Mucosa of stomach (tissue), 1 donor: ENCODE results near the gene SPTLC3.

Source experiments
- H3K27me3 ChIP-seq: one replicate; pipeline ENCODE4 v1.7.0; 2013; ENCODE audit warnings: mild to moderate bottlenecking, low read length; ENCODE audit not compliant: control insufficient read depth, insufficient read depth
- H3K36me3 ChIP-seq: one replicate; pipeline ENCODE4 v1.7.0; 2013; ENCODE audit warnings: low read length; ENCODE audit not compliant: control insufficient read depth, insufficient read depth
- H3K4me1 ChIP-seq: one replicate; pipeline ENCODE4 v1.7.0; 2013; ENCODE audit warnings: mild to moderate bottlenecking, low read length; ENCODE audit not compliant: control insufficient read depth, insufficient read depth
- H3K4me3 ChIP-seq: one replicate; pipeline ENCODE4 v1.7.0; 2013; ENCODE audit warnings: low read length
- H3K9ac ChIP-seq: one replicate; pipeline ENCODE4 v1.7.0; 2013; ENCODE audit warnings: mild to moderate bottlenecking, low read length, moderate library complexity
- H3K9me3 ChIP-seq: one replicate; pipeline ENCODE4 v1.7.0; 2013; ENCODE audit warnings: mild to moderate bottlenecking, low read length, moderate library complexity; ENCODE audit not compliant: control insufficient read depth
- donor health status: Pancreatic carcinoma.

Gene SPTLC3

DNA sequence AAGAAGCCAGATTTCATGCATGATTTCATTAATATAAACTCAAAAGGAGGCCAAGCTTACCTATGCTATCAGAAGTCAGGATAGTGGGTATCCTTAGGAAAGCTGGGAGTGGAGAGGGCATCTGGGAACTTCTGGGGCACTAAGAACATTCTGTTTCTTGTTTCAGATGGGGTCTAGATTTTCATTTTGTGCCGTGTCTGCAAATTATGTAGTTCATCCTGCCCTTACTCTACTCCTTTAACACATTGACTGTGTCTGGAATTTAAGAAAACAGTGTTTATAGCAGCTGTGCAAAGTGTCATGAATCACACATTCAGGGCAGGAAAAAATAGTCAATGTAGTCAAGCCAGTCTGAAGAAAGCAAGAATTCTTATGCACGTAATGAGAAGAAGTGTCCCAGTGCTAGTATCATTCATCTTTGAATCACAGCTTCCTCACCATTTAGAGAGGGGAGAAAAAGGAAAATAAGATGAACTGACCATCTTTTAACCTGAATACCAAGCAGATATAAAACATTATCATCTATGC lies 11.6 kb upstream of the SPTLC3 start:
- H3K27me3 ChIP-seq = no peaks in the 10 kb centered on the region
- no peak overlapping the region for H3K4me3 ChIP-seq
- H3K36me3 ChIP-seq = no peaks in the 10 kb centered on the region
- H3K9ac ChIP-seq = no peak overlapping the region
- no peaks in the 10 kb centered on the region for H3K9me3 ChIP-seq
- no peaks in the 10 kb centered on the region for H3K4me1 ChIP-seq

GRCh38 chr20:12998046-12998445 lies 10.7 kb upstream of the SPTLC3 start:
- Histone ChIP-seq H3K9me3 (no peaks in the 10 kb centered on the region), H3K4me1 (no peaks in the 10 kb centered on the region), H3K36me3 (no peaks in the 10 kb centered on the region), H3K27me3 (no peaks in the 10 kb centered on the region), H3K4me3 (no peak overlapping the region), H3K9ac (no peak overlapping the region)

DNA sequence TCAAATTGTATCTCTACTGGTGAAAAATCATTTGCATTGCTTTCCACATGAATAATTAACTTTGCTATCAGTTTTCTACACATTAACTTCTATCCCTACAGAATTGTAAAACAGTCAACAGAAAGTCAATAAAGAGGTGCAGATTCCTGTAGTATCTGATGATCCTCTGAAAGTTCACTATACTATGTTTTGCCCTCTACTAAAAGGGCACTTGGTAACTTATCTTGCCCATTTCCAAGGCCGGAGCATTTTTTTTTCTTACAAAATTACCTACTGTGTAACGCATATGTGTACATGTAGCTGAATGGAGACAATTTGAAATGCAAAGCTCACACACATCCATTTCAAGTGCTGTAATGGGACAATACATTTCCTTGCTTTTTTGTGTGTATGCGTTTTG lies 9.6 kb upstream of the SPTLC3 start:
- no peaks in the 10 kb centered on the region for H3K9me3 ChIP-seq
- H3K36me3 ChIP-seq = no peaks in the 10 kb centered on the region
- H3K4me3 ChIP-seq = no peak overlapping the region
- H3K4me1 ChIP-seq = no peaks in the 10 kb centered on the region
- H3K27me3 ChIP-seq = no peaks in the 10 kb centered on the region
- no peak overlapping the region for H3K9ac ChIP-seq

DNA sequence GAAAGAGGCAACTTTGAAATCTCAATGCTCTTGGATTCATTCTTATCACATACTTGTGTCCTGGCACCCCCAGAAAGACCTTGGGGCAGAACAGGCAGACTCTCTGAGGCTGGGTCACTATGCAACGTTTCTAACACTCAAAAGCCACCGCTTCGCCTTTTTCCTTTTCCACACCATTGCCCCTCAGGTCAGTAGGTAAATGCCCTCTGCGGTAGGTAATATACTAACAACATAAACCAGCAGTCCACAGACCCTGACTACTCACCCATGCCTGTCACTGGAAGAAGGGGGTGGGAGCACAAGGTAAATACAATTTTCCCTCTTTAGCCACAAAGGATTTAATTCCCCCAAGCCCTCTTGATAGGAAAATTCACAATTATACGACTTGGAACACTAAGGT lies 6.5 kb upstream of the SPTLC3 start:
- Histone ChIP-seq H3K27me3 (no peaks in the 10 kb centered on the region), H3K9ac (no peak overlapping the region), H3K9me3 (no peaks in the 10 kb centered on the region), H3K36me3 (no peaks in the 10 kb centered on the region), H3K4me1 (no peaks in the 10 kb centered on the region), H3K4me3 (no peak overlapping the region)

- Histone ChIP-seq H3K36me3 (no peaks in the 10 kb centered on the region), H3K4me1 (peaks cover 11% of the 10 kb centered on the region), H3K9ac (no peak overlapping the region), H3K27me3 (no peaks in the 10 kb centered on the region), H3K9me3 (no peaks in the 10 kb centered on the region), H3K4me3 (no peak overlapping the region)
These were observed 1.9 kb upstream of the SPTLC3 start for GRCh38 chr20:13006825-13007224.

DNA sequence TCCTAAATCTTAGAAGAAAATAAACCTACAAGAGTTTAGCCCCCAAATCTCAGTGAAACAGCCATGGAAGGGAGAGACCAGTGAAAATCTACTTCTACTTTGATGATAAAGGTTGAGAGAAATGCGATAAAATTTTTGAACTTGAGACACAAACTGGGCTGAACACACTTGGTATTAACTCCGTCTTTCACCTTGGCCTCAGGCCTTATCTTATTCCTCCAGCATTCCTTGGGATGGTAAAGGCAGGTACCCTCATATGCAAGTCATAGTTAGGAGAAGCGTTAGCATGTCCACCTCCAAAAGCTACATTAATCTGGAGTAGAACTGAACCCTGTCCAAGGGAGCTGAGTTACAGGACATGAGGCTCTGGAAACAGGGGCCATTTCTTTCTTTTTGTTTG lies 1.2 kb upstream of the SPTLC3 start:
- Histone ChIP-seq H3K4me1 (peaks cover 11% of the 10 kb centered on the region), H3K27me3 (no peaks in the 10 kb centered on the region), H3K9ac (no peak overlapping the region), H3K9me3 (no peaks in the 10 kb centered on the region), H3K4me3 (no peak overlapping the region), H3K36me3 (no peaks in the 10 kb centered on the region)

- peaks cover 11% of the 10 kb centered on the region for H3K4me1 ChIP-seq
- peak overlapping the region; percentile 60 for H3K4me3 ChIP-seq
- no peaks in the 10 kb centered on the region for H3K27me3 ChIP-seq
- H3K9ac ChIP-seq = peak overlapping the region; percentile 54
- no peaks in the 10 kb centered on the region for H3K36me3 ChIP-seq
- no peaks in the 10 kb centered on the region for H3K9me3 ChIP-seq
These were observed 1.1 kb downstream of the SPTLC3 start for GRCh38 chr20:13009682-13010406.

DNA sequence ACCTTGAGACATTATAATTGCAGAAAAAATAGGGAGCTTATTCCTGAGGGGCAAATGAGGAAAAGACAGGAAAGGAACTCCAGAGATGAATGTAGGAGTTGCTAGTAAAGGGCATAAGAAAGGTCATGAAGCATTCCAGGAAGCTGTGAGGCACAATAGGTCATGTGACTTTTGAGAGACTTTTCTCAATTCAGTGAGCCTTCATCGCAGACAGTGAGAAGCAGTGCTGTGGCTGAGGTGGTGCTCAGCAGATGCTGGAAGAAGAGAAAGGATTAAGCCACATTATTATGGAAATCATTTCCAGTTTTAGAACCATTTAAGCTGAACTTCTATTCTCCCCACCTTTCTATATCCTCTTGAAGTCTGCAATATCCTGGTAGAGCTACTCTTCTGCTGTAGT lies 4.1 kb downstream of the SPTLC3 start:
- no peak overlapping the region for H3K4me3 ChIP-seq
- no peaks in the 10 kb centered on the region for H3K9me3 ChIP-seq
- H3K4me1 ChIP-seq = peaks cover 11% of the 10 kb centered on the region
- H3K27me3 ChIP-seq = no peaks in the 10 kb centered on the region
- no peaks in the 10 kb centered on the region for H3K36me3 ChIP-seq
- no peak overlapping the region for H3K9ac ChIP-seq

DNA sequence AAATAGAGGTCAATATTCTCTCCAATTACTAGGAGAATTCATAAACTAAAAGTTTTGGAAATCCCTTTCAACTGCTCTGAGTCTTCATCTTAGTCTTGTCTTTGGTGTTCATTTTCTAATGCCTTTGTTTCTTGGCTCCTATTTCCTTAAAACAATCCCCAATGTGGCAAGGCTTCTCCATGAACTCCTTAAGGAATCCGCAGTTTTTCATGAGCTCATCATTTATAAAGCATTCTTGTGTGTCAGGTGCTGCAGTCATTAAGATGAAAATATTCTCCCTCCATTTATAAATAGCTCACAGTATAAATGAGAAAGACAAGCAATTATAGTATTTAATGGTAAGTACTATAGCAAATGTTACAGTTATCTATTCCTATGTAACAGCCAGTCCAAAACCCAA lies 4.6 kb downstream of the SPTLC3 start:
- no peak overlapping the region for H3K9ac ChIP-seq
- no peaks in the 10 kb centered on the region for H3K36me3 ChIP-seq
- no peaks in the 10 kb centered on the region for H3K27me3 ChIP-seq
- H3K4me3 ChIP-seq = no peak overlapping the region
- no peaks in the 10 kb centered on the region for H3K9me3 ChIP-seq
- peaks cover 11% of the 10 kb centered on the region for H3K4me1 ChIP-seq

- no peak overlapping the region for H3K9ac ChIP-seq
- H3K36me3 ChIP-seq = no peaks in the 10 kb centered on the region
- peaks cover 5% of the 10 kb centered on the region for H3K9me3 ChIP-seq
- no peak overlapping the region for H3K4me3 ChIP-seq
- H3K27me3 ChIP-seq = no peaks in the 10 kb centered on the region
- no peaks in the 10 kb centered on the region for H3K4me1 ChIP-seq
These were observed 8.5 kb downstream of the SPTLC3 start for GRCh38 chr20:13017235-13017634.

DNA sequence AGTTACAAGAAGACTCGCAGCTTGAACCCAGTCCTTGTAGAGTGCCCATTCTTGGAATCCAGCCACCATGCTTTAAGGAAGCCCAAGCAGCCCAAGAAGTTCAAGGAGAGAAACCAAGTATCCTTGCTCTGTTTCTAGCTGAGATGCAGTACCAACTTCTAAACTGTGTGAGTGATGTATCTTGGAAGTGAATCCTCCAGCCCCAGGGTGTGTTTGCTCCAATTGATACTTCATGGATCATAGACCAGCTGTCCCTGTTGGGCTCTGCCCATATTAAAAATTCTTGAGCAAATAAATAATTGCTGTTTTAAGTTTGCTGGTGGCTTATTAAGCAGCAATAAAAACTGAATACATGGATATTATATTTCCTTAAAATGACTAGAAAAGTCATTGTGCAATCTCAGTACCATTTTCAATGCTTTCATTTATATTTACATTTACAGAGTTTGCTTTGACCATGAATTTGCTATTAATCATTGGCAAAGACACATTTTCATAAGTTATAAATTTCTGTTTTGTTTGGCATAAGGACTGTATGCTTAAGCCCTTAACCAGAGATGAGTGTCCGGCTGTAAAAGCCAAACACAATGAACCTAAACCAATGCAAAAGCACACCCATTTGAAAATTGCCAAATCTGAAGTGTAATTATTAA lies 9.2 kb downstream of the SPTLC3 start:
- no peak overlapping the region for H3K9ac ChIP-seq
- no peak overlapping the region for H3K4me3 ChIP-seq
- peaks cover 5% of the 10 kb centered on the region for H3K9me3 ChIP-seq
- H3K27me3 ChIP-seq = no peaks in the 10 kb centered on the region
- H3K4me1 ChIP-seq = no peaks in the 10 kb centered on the region
- no peaks in the 10 kb centered on the region for H3K36me3 ChIP-seq

DNA sequence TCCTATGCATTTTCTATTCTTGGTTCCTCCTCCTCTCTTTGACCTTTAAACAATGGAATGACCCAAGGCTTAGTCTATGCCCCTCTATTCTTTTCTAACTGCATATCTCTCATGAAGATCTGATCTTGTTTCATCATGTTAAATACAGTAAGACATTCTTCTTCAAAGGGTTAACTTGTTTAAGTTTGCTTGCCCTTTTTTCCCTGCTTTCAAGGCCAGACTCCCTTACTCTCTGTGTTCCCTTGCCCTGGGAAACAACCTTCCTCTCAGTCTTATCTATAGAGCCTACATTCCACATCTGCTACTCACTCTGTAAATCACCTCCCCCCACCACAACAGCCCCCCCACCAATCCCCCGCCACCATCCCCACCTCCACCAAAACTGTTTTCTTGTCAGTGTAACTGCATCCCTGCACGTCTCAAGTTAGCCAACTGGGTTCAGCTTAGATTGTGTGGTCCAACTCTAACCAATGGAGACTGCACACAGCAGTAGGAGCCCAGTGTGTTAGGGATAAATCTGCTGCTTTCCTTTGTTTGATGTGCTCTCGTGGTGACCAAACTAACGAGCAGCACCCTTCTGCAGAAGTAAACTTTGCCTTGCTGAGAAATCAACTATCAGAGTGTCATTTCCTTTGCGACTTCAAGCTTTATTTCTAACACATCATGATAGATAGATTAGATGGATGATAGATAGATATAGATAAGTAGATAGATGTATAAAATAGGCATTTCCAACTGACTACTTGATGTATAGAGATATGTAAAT lies 12.6 kb downstream of the SPTLC3 start:
- Histone ChIP-seq H3K27me3 (no peaks in the 10 kb centered on the region), H3K9me3 (peaks cover 5% of the 10 kb centered on the region), H3K9ac (no peak overlapping the region), H3K4me3 (no peak overlapping the region), H3K36me3 (no peaks in the 10 kb centered on the region), H3K4me1 (no peaks in the 10 kb centered on the region)
